GM21381 (cell line): ENCODE results near the gene FRG1.
"Not testable (repeated sequence)": the region's sequence is repeated elsewhere in the genome, so short reads cannot be mapped to it uniquely, and the experiment has no call there.

Experiments used
- ATAC-seq: cut with Tn5 transposase; IDR thresholded peaks from one replicate; pipeline ENCODE4 v1.9.1; 2021; ENCODE audit warnings: mild to moderate bottlenecking, moderate library complexity; ENCODE audit not compliant: unreplicated experiment

FRG1 gene

GRCh38 chr4:189984661-189985060 is 44.0 kb downstream of the FRG1 start:
- ATAC-seq, result not testable (repeated sequence)

GRCh38 chr4:189985651-189986243 is 45.1 kb downstream of the FRG1 start:
- not testable (repeated sequence) for ATAC-seq

GRCh38 chr4:189988877-189989431 is 48.3 kb downstream of the FRG1 start:
- ATAC-seq, result no peak

- not testable (repeated sequence) for ATAC-seq
Observed at GRCh38 chr4:189989941-189990340, 49.3 kb downstream of the FRG1 start.
